Smooth muscle cell of the brain vasculature (primary cell): Measurements from ENCODE around the gene TAAR6.
A peak's percentile ranks its signal among the peaks of the same experiment; 100 is the strongest.
"Not testable (repeated sequence)": the region's sequence is repeated elsewhere in the genome, so short reads cannot be mapped to it uniquely, and the experiment has no call there.

Experiments
- DNase-seq: peaks from one replicate; pipeline ENCODE4 v3.0.0-alpha.2; 2012; ENCODE audit warnings: low read depth, low spot score

TAAR6 gene

GRCh38 chr6:132570221-132570777 lies at the start of gene TAAR6:
Gene TAAR6, plus strand, starts transcription at chr6:132570322. Its CDS starts 0 bp downstream, at chr6:132570322.
- no peak for DNase-seq

- no peak for DNase-seq
Measured at GRCh38 chr6:132520953-132521352, 49.2 kb upstream of the TAAR6 start.

- no peak for DNase-seq
Measured at GRCh38 chr6:132524646-132525045, 45.5 kb upstream of the TAAR6 start.

GRCh38 chr6:132525866-132526265 lies 44.3 kb upstream of the TAAR6 start:
- no peak for DNase-seq

GRCh38 chr6:132526461-132526860 lies 43.7 kb upstream of the TAAR6 start:
- DNase-seq: no peak

GRCh38 chr6:132527791-132528190 lies 42.3 kb upstream of the TAAR6 start:
- DNase-seq: no peak

- DNase-seq: peak; percentile 37
Measured at GRCh38 chr6:132530293-132530974, 39.7 kb upstream of the TAAR6 start.

- not testable (repeated sequence) for DNase-seq
Measured at GRCh38 chr6:132534546-132534945, 35.6 kb upstream of the TAAR6 start.

- DNase-seq: no peak
Measured at GRCh38 chr6:132537145-132537544, 33.0 kb upstream of the TAAR6 start.

- DNase-seq: no peak
Measured at GRCh38 chr6:132537977-132538376, 32.1 kb upstream of the TAAR6 start, which contains the start of gene TAAR9. Gene TAAR9, plus strand, starts transcription at chr6:132538277. Its CDS starts 13 bp downstream, at chr6:132538290.

- DNase-seq: no peak
Measured at GRCh38 chr6:132544826-132545225, 25.3 kb upstream of the TAAR6 start.

- DNase-seq: no peak
Measured at GRCh38 chr6:132548746-132549463, 21.2 kb upstream of the TAAR6 start.

- DNase-seq: no peak
Measured at GRCh38 chr6:132551214-132551613, 18.9 kb upstream of the TAAR6 start.

GRCh38 chr6:132552372-132552771 lies 17.8 kb upstream of the TAAR6 start, which contains the start of gene TAAR8:
Gene TAAR8, plus strand, starts transcription at chr6:132552672. Its CDS starts 21 bp downstream, at chr6:132552693.
- no peak for DNase-seq

GRCh38 chr6:132560087-132560486 lies 10.0 kb upstream of the TAAR6 start:
- not testable (repeated sequence) for DNase-seq

- no peak for DNase-seq
Measured at GRCh38 chr6:132566404-132566803, 3.7 kb upstream of the TAAR6 start.

- DNase-seq: no peak
Measured at GRCh38 chr6:132567566-132567965, 2.6 kb upstream of the TAAR6 start.

- no peak for DNase-seq
Measured at GRCh38 chr6:132568611-132569010, 1.5 kb upstream of the TAAR6 start.

- no peak for DNase-seq
Measured at GRCh38 chr6:132569170-132569569, 952 bp upstream of the TAAR6 start.

- no peak for DNase-seq
Measured at GRCh38 chr6:132571774-132572173, 1.7 kb downstream of the TAAR6 start.

- DNase-seq: no peak
Measured at GRCh38 chr6:132584698-132585097, 14.6 kb downstream of the TAAR6 start.

GRCh38 chr6:132587424-132587823 lies 17.3 kb downstream of the TAAR6 start:
- no peak for DNase-seq

GRCh38 chr6:132589454-132589853 lies 19.3 kb downstream of the TAAR6 start, which contains the start of gene TAAR5:
Gene TAAR5, minus strand, starts transcription at chr6:132589741. Its CDS starts 55 bp downstream, at chr6:132589686.
- no peak for DNase-seq
